GM19438 (cell line): ENCODE data around the gene SSR4.

Experiments
- ATAC-seq: cut with Tn5 transposase; IDR thresholded peaks from one replicate; pipeline ENCODE4 v1.9.1; 2021; ENCODE audit warnings: low read depth; ENCODE audit not compliant: unreplicated experiment

SSR4 gene

DNA sequence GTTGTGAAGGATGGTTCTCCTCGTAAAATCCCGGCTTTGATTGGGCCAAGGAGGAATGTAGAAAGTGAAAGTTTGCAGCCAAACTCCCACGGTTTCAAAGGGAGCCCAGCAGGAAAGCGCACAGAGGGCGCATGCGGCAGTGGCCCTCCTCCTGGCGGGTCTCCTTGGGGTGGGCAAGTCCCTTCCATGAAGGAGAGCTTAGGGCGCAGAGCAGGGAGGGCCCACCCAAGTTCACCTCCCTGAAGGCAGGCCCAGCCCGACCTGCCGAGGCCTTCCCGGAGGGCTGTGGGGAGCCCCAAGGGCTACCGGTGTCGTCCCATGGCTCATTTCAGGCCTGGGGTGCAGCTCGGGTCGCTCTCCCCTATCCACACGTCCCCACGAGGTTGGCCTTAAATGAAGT lies 33.8 kb downstream of the SSR4 start:
- no peak for ATAC-seq

DNA sequence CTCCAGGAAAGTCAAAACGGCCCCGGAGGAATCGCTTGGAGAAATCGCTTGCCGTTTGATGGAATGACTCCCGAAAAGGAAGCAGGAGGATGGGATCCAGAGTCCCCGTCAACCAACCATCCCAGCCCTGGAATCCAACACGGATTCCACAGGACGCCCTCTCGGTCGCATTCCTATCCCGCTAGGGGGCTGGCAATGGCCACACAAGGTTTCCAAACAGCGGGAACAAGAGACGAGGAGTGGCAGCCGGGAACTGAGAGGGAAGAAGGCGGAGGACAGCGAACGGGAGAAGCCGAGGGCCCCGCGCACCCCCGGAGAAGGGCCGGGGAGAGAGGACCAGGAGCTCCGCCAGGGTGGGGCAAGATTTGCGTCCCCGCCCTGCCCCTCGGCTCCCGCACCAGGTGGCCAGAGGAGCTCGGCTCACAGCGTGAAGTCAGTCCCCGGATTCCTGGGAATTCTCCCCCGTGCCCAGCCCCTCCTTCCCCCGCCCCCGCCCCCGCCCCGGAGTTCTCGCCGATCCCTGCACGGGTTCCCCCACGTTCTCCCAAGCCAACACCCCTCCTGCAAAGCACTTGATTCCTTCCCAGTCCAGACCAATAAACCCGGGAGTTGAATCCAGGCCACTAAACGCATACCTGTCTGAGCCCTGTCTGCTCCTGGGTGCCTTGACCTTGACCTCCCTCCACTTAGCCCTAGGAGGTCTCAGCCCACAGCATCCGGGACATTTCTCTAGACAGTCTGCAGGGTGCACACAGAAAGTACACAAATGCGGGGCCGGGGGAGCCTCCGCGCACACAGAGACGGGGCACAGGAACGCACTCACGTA lies 34.5 kb downstream of the SSR4 start:
- ATAC-seq, result no peak

DNA sequence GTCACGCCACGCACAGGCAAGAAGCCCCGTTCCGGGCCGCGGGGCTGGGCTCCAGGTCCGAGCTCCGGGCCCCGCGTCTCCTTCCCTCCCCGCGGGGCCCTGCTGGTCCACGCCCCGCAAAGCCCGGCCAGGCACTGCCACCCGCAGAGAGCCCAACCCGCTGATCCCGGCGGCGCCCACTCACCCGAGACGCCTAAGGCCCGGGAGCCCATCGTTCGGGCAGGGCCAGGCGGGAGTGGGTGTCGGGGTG lies 35.0 kb downstream of the SSR4 start:
- ATAC-seq, result no peak

DNA sequence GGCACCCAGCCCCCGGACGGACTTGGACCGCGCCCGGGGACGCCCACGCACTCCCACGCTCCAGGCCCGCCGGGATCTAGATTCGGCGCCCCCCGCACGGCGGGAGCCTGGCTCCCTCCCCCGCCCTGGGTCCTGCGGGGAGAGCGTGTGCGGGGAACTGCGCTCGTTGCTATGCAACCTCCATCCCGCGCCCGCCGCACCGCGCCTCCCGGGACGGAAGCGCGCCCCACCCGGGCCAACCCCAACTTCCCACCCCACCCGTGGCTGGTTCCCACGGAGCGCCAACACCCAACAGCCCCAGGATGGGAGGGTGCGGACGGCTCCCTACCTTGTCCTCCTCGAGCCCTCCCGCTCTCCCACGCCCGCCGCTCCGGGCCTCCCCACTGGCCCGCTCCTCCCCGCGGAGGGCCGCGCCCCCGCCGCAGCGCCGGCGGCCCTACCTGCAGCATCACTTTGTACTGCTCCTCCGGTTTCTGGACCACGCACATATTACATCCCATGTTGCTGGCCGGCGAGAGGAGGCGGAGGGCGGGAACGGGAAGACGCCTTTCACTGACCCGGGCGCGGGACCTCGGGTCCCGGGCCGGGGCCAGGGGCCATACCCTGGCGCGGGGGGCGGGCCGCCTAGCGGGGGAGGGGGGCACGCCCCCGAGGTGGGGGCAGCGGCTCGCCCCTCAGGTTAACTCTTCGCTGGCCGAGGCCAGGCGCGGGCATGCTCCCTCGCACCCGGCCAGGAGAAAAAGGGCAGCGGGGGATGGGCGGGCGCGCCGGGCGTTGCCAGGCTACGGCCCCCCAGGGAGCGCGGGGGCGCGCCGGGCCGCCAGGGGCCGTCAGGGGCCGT lies 35.6 kb downstream of the SSR4 start, which contains the start of gene PDZD4:
PDZD4 (minus strand) TSS at position 746 of the 841 bp plus-strand sequence; CDS start at position 500, 246 bp downstream.
- no peak for ATAC-seq

DNA sequence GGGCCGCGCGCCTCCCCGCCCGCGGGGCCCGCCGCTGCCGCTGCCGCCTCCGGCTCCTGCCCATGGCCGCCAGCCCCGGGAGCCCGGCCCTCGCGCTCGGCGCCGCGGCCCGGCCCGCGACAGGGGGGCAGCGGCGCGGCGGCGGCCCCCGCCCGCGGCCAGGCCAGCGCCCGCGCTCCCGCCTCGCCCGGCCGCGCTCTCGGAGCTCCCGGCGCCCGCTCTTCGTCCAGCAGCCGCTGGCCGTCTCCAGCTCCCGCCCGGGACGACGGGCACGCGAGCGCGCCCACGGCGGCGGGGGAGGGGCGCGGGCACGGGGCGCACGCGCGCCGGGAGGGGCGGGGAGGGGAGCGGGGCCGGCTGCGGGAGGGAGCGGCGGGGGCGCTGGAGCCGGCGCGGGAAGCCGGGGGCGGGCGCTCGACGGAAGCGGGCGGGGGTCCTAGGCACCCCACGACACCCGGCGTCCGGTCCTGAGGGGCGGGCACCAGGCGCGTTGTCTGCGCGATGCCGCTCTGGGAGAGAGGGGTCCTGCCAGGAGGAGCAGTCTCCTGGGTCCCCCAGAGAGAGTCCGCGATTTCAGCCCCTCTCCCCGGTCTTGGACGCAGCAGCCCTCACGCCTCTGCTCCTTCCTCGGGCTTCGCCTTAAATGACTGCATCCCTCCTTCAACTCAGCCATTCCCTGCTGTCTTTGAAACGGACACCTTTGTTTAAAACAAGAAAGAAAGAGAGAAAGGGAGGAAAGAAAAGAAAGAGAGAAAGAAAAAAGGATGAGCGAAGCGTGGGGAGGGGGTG lies 36.4 kb downstream of the SSR4 start:
- ATAC-seq, result no peak

DNA sequence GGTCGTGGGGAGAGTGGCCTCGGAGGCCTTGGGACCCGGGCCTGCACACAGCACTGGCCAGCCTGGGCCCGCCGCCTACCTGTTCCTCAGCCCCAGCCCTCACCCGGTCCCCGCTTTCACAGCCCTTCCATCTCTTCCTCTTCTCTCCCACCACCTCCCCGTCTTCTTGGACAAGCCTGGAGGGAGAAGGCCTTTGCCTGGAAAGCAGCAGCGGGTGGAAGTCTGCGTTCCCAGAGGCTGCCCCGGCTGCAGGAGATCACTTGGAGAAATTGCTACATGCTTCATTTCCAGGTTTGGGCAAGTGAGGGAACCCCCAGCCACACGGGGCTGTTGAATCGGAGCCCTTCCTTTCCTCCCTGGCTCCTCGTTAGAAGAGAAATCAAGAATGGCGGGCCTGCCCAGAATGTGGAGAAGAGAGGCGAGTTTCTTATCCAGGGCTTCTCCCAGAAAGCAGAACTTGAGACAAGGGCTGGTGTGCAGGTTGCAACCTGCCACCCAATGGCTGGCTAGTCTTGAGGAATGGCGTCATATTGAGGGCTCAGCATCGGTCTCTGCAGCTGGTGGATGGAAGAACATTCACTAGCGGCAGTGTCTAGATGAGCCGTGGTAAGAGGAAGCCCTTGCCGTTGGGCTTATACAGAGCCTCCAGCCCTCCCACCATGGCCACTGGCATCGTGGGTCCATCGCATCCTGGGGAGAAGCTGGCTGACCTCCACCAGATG lies 37.1 kb downstream of the SSR4 start:
- no peak for ATAC-seq

DNA sequence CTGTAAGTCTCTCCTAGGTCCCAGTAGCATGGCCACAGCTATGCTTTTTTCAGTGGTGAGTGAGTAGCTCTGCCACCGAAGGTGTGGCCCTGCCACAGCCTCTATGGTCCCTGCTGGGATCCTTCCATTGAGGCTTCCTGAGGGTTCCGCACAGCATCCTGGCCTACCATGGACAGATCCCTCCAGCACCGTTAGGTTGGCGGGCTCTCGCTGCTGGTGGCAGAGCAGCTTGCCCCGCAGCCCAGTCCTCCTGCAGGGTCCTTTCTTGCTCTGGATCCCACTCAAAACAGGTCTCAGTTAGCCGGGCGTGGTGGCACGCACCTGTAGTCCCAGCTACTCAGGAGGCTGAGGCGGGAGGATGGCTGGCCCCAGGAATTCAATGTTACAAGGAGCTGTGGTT lies 38.3 kb downstream of the SSR4 start:
- no peak for ATAC-seq

DNA sequence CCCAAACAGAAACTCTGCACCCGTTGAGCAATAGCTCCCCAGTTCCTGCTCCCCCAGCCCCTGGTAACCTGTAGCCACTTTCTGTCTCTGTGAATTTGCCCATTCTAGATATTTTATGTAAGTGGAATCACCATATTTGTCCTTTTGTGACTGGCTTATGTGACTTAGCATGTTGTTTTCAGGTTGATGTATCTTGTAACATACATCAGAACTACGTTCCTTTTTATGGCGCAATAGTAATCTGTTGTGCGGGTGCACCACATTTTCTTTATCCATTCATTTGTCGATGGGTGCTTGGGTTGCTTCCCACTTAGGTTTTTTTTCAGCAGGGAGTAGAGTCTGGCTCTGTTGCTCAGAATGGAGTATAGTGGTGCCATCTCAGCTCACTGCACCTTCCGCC lies 42.5 kb downstream of the SSR4 start:
- ATAC-seq, result no peak

DNA sequence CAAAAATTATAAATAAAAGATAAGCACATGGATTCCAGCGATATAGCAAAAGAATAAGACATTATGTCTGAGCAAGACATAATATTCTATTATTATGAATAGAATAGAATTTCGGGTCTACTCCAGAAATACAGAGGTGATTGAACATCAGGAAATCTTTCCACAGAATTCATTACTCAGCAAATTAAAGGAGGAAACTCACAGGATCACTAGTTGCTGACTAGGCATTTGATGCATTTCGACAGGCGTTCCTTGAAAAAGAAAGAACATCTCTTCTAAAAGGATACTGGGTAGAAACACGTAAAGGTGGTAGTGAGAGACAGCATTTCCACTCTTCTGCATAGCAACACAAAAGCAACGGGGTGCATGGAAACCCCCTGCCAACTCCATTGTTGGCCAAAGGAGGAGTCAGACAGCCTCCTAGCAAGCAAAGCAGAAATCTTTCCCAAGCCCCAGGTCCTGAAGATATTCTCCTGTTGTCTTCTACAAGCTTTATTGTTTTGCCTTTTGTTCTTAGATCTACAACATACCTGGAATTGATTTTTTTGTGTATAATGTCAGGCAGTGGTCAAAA lies 50.1 kb downstream of the SSR4 start:
- ATAC-seq, result no peak

DNA sequence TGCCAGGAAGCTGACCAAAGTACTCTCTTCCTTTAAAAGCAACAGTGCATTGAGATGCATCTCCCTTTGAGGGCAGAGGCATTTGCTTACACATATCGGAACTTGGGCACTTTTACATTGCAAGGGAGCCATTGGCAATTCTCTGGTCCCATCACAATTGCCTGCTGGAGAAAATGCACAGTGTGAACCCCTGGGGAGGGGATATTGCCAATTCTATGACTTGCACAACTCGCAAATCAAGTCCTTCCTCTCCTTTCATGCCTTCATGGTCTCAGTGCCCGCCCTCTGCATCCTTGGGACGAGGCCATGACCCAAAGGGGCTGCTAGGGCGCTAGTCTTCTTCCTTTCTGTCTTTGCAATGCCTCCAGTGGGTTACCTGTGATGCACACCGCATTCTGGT lies 50.7 kb downstream of the SSR4 start:
- ATAC-seq, result no peak

DNA sequence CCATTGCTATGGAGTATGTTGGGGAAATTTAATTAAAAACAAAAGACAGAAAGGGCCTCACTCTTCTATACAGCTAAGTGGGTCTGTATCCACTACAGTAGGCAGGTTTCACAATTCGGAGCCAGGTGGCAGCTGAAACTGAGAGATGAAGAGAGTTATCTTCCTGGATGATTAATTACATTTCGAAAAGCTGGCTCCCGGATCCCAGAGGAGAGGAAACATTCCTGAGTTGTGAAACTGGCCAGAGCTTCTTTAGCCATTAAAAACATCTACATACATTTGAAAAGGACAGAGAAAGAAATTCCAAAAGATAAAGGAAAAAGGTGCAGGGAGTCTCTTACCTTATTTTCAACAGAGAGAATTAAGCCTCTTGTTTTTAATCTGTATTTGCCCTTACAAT lies 51.4 kb downstream of the SSR4 start:
- ATAC-seq, result no peak
